Lower lobe of right lung (tissue), 2 donors: ENCODE measurements around the gene WDR7. TPM values are rescaled to one million over a fixed set of nuclear protein-coding genes. Genes with fewer than 3 reads are reported as not detected.

Source experiments
- ATAC-seq, 2 donors: fragments of 200-7000 bp; cut with Tn5 transposase; one replicate each; pipeline ENCODE4 v1.9.1; 2020 to 2022; ENCODE audit warnings: mild to moderate bottlenecking in 2 of 2, moderate library complexity in 2 of 2
- DNase-seq: peaks from one replicate; pipeline ENCODE4 v3.0.0-alpha.2; 2020
- H3K27ac ChIP-seq: fragments of 200-600 bp; one replicate; pipeline ENCODE4 v1.8.0; 2022
- H3K27me3 ChIP-seq: fragments of 200-600 bp; one replicate; pipeline ENCODE4 v1.8.0; 2022; ENCODE audit warnings: low read depth
- H3K36me3 ChIP-seq: fragments of 200-600 bp; one replicate; pipeline ENCODE4 v1.8.0; 2022; ENCODE audit warnings: mild to moderate bottlenecking
- H3K4me1 ChIP-seq: fragments of 200-600 bp; one replicate; pipeline ENCODE4 v1.8.0; 2022
- H3K4me3 ChIP-seq: fragments of 200-600 bp; one replicate; pipeline ENCODE4 v1.8.0; 2022; ENCODE audit warnings: mild to moderate bottlenecking
- H3K9me3 ChIP-seq: fragments of 200-600 bp; one replicate; pipeline ENCODE4 v1.8.0; 2022
- intact Hi-C: fragments of 100-400 bp; cut with DNase I; formaldehyde crosslinking; loops from one replicate; pipeline ENCODE4 v1.11.0; 2022
- total RNA-seq: library from RNA; stranded (reverse); fragmentation: NEBNext Ultra II Directional; extraction: Animal tissue kit (Norgen Biotek cat#: 25700); gene quantifications from one replicate; pipeline ENCODE4 v1.2.1, GENCODE V29; 2021
- TF ChIP-seq, protein P1 (sequence below): fragments of 200-600 bp; IDR thresholded peaks from one replicate; pipeline ENCODE4 v1.8.0; 2022; ENCODE audit warnings: antibody characterized with exemption, mild to moderate bottlenecking
- donor health status: DM: no; HTN: yes; CAD: no; lungs with severe emphysema.

The WDR7 gene
- total RNA-seq, 1 donor from 2014 or later: 29.1 TPM

DNA sequence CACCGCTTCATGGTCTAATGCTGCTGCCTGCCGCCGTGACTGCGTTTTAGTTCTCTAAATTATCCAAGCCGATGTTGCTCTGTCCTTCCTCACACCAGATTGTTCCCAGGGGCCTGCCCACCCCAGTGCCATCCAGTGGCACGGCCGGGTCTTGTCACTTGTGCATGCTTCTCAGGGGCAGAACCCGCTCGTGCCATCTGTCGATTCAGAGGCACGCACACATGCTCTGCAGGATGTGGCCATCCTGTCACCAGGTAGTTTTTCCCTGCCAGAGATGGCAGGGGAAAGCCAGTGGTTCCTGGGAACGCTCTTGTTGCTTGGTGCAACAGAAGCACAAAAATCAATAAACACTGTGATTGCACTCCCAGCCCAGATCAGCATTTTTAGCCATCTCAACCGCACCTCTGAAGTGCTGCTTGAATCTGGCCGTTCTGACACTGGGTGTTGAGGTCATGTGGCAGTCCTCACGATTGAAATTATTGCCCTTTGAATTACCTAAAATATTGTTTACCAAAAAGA is 376.1 kb downstream of the WDR7 start:
- no peak overlapping the region for H3K27ac ChIP-seq
- no peak overlapping the region for H3K4me3 ChIP-seq
- no peak for ATAC-seq
- peaks cover 43% of the 10 kb centered on the region for H3K36me3 ChIP-seq
- H3K9me3 ChIP-seq: no peaks in the 10 kb centered on the region
- intact Hi-C loops: no loop called here
- H3K4me1 ChIP-seq: no peaks in the 10 kb centered on the region
- no peak for DNase-seq
- no peaks in the 10 kb centered on the region for H3K27me3 ChIP-seq
- TF ChIP-seq, protein P1, sequence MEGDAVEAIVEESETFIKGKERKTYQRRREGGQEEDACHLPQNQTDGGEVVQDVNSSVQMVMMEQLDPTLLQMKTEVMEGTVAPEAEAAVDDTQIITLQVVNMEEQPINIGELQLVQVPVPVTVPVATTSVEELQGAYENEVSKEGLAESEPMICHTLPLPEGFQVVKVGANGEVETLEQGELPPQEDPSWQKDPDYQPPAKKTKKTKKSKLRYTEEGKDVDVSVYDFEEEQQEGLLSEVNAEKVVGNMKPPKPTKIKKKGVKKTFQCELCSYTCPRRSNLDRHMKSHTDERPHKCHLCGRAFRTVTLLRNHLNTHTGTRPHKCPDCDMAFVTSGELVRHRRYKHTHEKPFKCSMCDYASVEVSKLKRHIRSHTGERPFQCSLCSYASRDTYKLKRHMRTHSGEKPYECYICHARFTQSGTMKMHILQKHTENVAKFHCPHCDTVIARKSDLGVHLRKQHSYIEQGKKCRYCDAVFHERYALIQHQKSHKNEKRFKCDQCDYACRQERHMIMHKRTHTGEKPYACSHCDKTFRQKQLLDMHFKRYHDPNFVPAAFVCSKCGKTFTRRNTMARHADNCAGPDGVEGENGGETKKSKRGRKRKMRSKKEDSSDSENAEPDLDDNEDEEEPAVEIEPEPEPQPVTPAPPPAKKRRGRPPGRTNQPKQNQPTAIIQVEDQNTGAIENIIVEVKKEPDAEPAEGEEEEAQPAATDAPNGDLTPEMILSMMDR: no peak

DNA sequence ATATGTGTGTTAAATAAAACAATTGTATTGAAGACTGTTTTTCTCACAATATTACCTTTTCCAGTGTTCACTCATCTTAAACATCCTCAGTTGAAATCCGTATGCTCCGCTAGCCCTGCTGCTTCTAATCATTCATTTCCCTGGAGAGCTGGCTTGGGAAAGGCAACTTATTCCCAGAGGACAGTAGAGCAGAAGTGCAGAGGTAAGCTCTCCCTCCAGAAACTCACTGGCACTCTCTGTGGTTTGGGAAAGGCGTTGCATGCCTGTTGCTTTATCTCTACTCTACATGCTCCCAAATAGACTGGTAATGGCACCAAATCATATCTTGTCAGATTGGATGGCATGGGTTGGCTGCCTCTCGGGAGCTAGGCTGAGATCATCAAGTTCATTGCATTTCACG is 378.6 kb downstream of the WDR7 start:
- DNase-seq (no peak), ATAC-seq (no peak)
- H3K36me3 ChIP-seq: peaks cover 39% of the 10 kb centered on the region
- H3K4me3 ChIP-seq: no peak overlapping the region
- H3K4me1 ChIP-seq: no peaks in the 10 kb centered on the region
- H3K27me3 ChIP-seq: no peaks in the 10 kb centered on the region
- intact Hi-C loops: no loop called here
- TF ChIP-seq, protein P1: no peak
- no peaks in the 10 kb centered on the region for H3K9me3 ChIP-seq
- H3K27ac ChIP-seq: no peak overlapping the region

DNA sequence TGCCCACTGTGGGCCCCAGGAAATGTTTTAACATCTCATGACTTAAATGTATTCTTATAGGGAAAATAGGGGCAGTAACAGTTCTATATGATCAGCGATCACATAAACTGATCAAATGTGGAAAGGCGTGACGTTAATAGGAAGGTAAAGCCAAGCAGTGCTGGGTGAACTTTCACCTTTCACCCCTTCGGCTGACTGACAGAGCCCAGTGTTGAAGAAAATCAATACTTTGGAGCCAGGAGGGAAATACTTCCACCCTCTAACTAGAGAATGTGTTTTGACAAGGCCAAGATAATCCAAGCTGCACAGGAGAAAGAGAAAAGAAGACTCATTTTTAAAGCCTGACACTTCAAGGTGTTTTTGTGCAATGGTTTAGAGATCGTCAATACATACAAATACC is 379.3 kb downstream of the WDR7 start:
- ATAC-seq: no peak
- H3K4me1 ChIP-seq: no peaks in the 10 kb centered on the region
- no peak overlapping the region for H3K27ac ChIP-seq
- H3K36me3 ChIP-seq: peaks cover 39% of the 10 kb centered on the region
- no peak overlapping the region for H3K4me3 ChIP-seq
- no peak for DNase-seq
- intact Hi-C loops: no loop called here
- no peaks in the 10 kb centered on the region for H3K9me3 ChIP-seq
- TF ChIP-seq, protein P1: no peak
- no peaks in the 10 kb centered on the region for H3K27me3 ChIP-seq

DNA sequence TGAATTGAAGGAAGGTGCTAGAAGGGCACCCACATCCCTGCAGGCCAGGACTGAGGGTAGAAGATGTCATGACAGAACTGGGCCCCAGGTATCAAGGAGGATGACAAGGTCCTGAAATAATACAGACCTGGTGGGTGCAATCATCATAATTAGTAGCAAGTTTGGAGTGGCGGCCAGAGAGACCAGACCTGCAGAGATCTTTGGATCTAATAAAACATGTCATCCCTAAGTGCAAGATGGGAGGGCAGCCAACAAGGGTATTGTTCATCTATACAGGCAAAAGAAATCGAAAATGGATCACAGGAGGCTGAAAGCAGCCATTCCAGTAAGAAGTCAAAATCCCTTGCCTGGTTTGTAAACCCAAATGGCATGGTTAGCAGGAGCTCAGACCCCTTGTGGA is 384.4 kb downstream of the WDR7 start:
- Histone ChIP-seq H3K9me3 (no peaks in the 10 kb centered on the region), H3K4me3 (no peak overlapping the region), H3K36me3 (peaks cover under 1% of the 10 kb centered on the region), H3K27me3 (no peaks in the 10 kb centered on the region), H3K4me1 (no peaks in the 10 kb centered on the region), H3K27ac (no peak overlapping the region)
- no peak for ATAC-seq
- intact Hi-C loops: no loop called here
- DNase-seq: no peak
- TF ChIP-seq, protein P1: no peak

DNA sequence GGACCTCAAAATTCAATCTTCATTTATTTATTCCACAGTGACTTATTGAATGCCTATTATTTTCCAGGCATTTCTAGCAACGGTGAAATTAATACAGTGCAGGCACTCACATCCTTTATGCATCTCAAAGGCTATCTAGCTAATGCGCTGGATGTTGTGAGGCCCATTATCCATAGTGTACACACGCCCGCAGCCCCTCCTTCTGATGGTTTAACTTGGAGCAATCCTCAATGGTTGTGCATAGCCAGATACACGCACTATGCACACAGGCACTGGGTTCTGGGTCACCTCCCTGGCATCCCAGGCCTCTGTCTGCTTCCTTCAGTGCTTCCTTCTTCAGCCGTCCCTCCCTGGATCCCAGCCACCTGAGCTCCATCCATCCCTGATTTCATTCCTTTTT is 387.2 kb downstream of the WDR7 start:
- Histone ChIP-seq H3K27ac (no peak overlapping the region), H3K27me3 (no peaks in the 10 kb centered on the region), H3K4me1 (no peaks in the 10 kb centered on the region), H3K4me3 (no peak overlapping the region), H3K9me3 (no peaks in the 10 kb centered on the region), H3K36me3 (no peaks in the 10 kb centered on the region)
- TF ChIP-seq, protein P1: no peak
- intact Hi-C loops: no loop called here
- ATAC-seq: no peak
- no peak for DNase-seq

DNA sequence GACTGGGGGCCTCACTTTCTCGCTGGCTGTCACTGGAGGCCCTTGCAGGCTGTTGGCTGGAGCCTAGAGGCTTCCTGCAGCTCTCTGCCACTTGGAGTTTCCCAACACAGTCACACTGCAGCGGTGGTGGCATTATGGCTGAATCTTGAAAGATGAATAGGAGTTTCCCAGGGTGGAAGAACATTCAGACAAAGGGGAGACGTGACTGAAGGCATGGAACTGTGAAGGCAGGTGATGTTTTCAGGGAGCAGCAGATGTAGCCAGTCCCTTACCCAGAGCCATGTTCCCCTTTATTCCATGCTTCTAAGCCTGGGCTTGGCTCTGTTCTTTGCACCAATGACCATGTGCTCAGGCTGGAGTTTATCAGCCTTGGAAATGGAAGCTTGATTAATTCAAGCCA is 389.0 kb downstream of the WDR7 start:
- intact Hi-C loops: no loop called here
- no peaks in the 10 kb centered on the region for H3K36me3 ChIP-seq
- no peak for ATAC-seq
- no peaks in the 10 kb centered on the region for H3K4me1 ChIP-seq
- no peak for DNase-seq
- H3K27ac ChIP-seq: no peak overlapping the region
- no peaks in the 10 kb centered on the region for H3K27me3 ChIP-seq
- no peaks in the 10 kb centered on the region for H3K9me3 ChIP-seq
- H3K4me3 ChIP-seq: no peak overlapping the region
- TF ChIP-seq, protein P1: no peak
